OCI-LY3 (cell line): ENCODE data around the gene LAMA3.

Source experiments
- CTCF ChIP-seq: fragments of 200-600, 300-600 bp; sonication (generic); IDR thresholded peaks from 2 replicates; pipeline ENCODE4 v1.5.1; 2014; ENCODE audit warnings: antibody characterized with exemption, low read length, low read depth
- EZH2phosphoT487 ChIP-seq: fragments of 200-600 bp; shearing (Covaris generic); IDR thresholded peaks from 2 replicates; pipeline ENCODE4 v1.6.1; 2018; ENCODE audit warnings: antibody characterized with exemption, mixed run types, low read depth

- TF ChIP-seq CTCF (no peak), EZH2phosphoT487 (no peak)
These were observed 44.6 kb downstream of the LAMA3 start for GRCh38 chr18:23733895-23734294.
